Activated T-cell treated with anti-CD3 and anti-CD28 coated beads, Interleukin-2, amount 50 U/mL, for 72 hours (primary cell): ENCODE measurements around the gene SEC14L1. TPM values are rescaled to one million over a fixed set of nuclear protein-coding genes. Genes with fewer than 3 reads are reported as not detected.
A peak's percentile ranks its signal among the peaks of the same experiment; 100 is the strongest.

Experiments
- ATAC-seq, 2 donors: fragments of 150-1000 bp; cut with Tn5 transposase; replicated peaks in 1 of 2; 2 replicates each; pipeline ENCODE4 v1.10.0; 2021; ENCODE audit warnings: moderate library complexity in 2 of 2, mild to moderate bottlenecking in 1 of 2
- DNase-seq, 2 donors: peaks; one replicate each; pipeline ENCODE4 v3.0.0; 2021 to 2022; ENCODE audit warnings: mixed read lengths in 1 of 2
- H3K27ac Mint-ChIP-seq: one replicate; pipeline ENCODE4 v1.8.0; 2022; ENCODE audit warnings: mild to moderate bottlenecking, moderate library complexity, mixed read lengths
- H3K27me3 Mint-ChIP-seq: one replicate; pipeline ENCODE4 v1.8.0; 2022; ENCODE audit warnings: low read depth, mixed read lengths
- H3K36me3 Mint-ChIP-seq, 2 donors: one replicate each; pipeline ENCODE4 v1.8.0; 2022; ENCODE audit warnings: mixed read lengths in 2 of 2, mild to moderate bottlenecking in 1 of 2; ENCODE audit not compliant: insufficient read depth in 2 of 2
- H3K4me1 Mint-ChIP-seq: one replicate; pipeline ENCODE4 v1.8.0; 2022; ENCODE audit warnings: low read depth, mixed read lengths
- H3K4me3 Mint-ChIP-seq, 2 donors: one replicate each; pipeline ENCODE4 v1.8.0; 2022; ENCODE audit warnings: mild to moderate bottlenecking in 2 of 2, mixed read lengths in 2 of 2, moderate library complexity in 2 of 2
- H3K9me3 Mint-ChIP-seq, 2 donors: one replicate each; pipeline ENCODE4 v1.8.0; 2022; ENCODE audit warnings: mixed read lengths in 2 of 2
- total RNA-seq, 2 donors: library from RNA; stranded (reverse); gene quantifications; one replicate each; pipeline ENCODE4 v1.2.3, GENCODE V29; 2022

The SEC14L1 gene
- total RNA-seq, 2 donors from 2014 or later = 175 to 204 TPM

DNA sequence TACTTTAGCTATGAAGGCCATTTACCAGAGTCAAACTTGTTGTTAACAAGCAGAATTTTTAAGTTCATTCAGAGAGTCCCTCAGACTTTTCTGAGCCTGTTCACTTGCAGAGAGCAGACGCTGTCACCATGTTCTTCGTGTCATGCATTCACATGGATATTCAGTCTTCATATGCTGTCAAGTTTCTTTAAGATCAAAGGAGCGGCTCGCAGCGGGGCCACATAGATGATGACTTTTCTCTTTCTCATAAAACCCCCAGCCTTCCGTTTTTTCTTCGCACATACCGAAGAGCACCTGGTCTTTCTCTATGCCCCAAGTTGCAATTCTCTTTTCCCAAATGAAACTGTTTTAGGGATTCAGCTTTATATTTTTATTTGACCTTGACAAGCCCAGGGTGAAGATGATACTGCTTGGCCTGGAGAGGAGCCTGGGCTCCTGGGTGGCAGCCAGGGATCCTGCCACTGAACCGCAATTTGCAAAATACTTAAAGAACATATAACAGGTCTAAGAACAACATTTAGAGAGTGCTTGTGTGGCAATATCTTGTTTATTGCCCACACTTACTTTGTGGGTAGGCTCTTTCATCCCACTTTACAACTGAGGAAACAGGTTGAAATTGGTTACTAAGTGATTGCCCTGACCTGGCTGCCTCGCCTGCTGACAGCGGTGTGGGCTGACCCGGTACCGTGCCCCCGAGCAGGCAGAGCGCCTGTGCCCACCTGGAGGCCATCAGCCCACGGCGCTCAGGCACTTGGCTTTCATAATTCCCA is 22.9 kb downstream of the SEC14L1 start:
- peaks cover 20 to 46% of the 10 kb centered on the region in 2 donors for H3K36me3 Mint-ChIP-seq
- peaks cover 9% of the 10 kb centered on the region in 2 donors for H3K9me3 Mint-ChIP-seq
- H3K4me1 Mint-ChIP-seq = peaks cover 46% of the 10 kb centered on the region
- no peaks in the 10 kb centered on the region for H3K27me3 Mint-ChIP-seq
- ATAC-seq (no peak), DNase-seq (no peak)
- no peak overlapping the region for H3K4me3 Mint-ChIP-seq
- no peak overlapping the region for H3K27ac Mint-ChIP-seq

DNA sequence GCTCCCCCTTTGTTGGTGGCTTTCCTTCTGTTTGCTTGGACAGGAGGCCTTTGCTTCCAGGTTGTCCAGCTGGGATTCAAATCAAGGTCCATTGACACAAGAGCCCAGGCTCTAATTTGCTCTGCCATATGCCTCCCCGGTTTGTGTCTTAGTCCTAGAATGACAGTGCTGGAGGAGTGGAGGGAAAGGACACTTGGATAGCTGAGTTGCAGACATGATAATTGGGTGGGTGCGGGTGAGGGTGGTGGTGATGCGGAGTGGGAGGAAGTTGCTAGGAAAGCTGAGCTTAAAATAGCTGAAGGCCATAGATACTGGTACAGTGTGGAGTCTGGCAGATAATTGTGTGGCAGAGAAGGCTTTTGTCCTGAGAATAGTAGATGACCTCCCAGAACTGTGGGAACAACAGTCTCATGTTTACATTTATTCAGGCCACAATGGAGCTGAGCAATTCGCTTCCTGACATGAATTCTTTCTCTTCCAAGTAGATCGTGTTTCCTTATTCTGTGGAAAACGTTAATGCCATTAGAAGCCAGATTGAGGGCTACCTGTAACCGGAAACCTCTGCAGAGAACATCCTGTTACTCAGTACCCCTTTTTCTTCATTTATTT is 23.8 kb downstream of the SEC14L1 start:
- ATAC-seq = no peak
- Mint-ChIP-seq H3K36me3 (peaks cover 24 to 51% of the 10 kb centered on the region in 2 donors), H3K9me3 (peaks cover 12 to 14% of the 10 kb centered on the region in 2 donors), H3K27ac (peak overlapping the region; percentile 68), H3K4me3 (no peak overlapping the region), H3K27me3 (no peaks in the 10 kb centered on the region), H3K4me1 (peaks cover 43% of the 10 kb centered on the region)
- no peak for DNase-seq

DNA sequence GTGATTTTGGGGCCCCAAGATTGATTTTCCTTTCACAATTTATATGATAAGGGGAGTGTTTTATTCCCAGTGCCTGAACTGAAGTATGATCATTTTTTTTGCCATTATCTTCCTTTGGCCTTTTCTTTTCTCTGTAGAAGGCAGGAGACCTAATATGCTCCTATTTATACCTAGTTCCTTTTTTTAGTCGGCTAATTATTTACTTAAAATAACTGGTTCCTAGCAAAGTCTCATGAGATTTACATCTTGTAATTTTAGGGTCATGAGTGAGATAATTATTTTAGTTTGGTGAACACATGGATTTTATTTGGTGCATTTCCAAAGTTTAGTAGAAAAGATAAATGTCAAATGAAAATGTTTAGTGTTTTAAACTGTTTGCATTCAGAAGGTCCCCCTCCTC is 24.8 kb downstream of the SEC14L1 start:
- Mint-ChIP-seq H3K27ac (no peak overlapping the region), H3K36me3 (peaks cover 26 to 61% of the 10 kb centered on the region in 2 donors), H3K27me3 (no peaks in the 10 kb centered on the region)

DNA sequence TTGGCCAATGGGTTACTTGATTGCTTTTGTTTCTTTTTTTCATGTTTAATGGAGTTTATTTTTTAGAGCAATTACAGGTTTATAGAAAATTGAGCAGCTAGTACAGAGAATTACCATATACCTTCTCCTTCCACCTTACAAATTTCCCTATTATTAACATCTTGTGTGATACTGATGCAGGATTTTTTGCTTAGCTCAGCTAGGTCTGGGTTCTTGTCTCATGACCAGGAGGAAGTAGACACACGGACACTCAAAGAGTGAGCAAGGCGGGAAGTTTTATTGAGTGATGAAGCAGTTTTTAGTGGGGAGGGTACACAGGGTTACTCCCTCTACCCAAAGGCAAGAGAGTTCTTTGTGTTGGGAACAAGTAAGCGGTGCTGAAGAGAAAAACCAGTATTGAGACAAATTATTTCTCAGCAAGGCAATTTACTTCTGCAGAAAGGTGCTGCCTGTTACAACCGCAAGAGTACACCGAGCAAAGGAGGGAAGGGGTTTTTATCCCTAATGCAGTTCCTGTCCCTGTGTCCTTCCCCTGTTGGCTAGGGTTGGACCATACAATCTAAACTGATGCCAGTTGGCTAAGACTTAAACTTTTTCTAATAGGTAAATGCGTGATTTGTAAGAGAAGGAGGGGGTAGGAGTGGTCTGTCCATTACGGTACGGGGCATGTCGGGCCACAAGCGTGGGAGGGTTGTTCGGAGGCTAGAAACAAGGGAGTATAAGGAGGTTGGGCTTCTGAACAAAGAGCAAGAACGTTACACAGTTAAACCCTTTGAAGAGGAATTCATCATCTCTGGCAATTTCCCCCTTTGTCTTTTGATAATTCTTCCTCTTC is 26.9 kb downstream of the SEC14L1 start:
- Mint-ChIP-seq H3K36me3 (peaks cover 25 to 63% of the 10 kb centered on the region in 2 donors), H3K27me3 (no peaks in the 10 kb centered on the region), H3K4me1 (peaks cover 25% of the 10 kb centered on the region), H3K9me3 (peaks cover 14 to 18% of the 10 kb centered on the region in 2 donors), H3K27ac (no peak overlapping the region), H3K4me3 (no peak overlapping the region)
- no peak for ATAC-seq
- no peak for DNase-seq

More for the DNA sequence above, 24.8 kb downstream of the SEC14L1 start:
- peaks cover 35% of the 10 kb centered on the region for H3K4me1 Mint-ChIP-seq
- no peak for ATAC-seq
- H3K9me3 Mint-ChIP-seq = peaks cover 14 to 15% of the 10 kb centered on the region in 2 donors
- no peak for DNase-seq
- no peak overlapping the region for H3K4me3 Mint-ChIP-seq

DNA sequence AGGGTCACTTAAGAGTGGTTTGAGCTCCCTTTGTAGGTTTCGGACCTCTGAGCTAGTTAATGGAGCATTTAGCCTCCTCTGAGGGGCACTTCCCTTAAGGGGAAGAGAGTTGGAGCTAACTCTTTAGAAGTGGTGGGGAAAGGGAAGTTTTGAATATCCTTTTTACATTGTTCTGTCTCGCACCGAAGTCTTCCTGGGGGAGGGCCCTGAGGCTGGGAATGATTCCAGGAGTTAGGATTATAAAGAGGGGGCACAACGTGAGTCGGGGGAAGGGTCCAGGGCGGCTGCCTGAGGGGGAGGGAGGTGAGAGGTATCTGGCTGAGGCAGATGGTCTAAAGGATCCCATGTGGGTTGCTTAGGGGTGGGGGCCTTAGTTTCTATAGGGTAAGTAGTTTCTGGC is 32.3 kb downstream of the SEC14L1 start:
- DNase-seq = no peak
- H3K4me3 Mint-ChIP-seq = no peak overlapping the region
- no peak for ATAC-seq
- H3K4me1 Mint-ChIP-seq = peaks cover 11% of the 10 kb centered on the region
- peaks cover 17 to 23% of the 10 kb centered on the region in 2 donors for H3K9me3 Mint-ChIP-seq
- H3K27me3 Mint-ChIP-seq = no peaks in the 10 kb centered on the region
- H3K27ac Mint-ChIP-seq = no peak overlapping the region
- peaks cover 26 to 56% of the 10 kb centered on the region in 2 donors for H3K36me3 Mint-ChIP-seq

DNA sequence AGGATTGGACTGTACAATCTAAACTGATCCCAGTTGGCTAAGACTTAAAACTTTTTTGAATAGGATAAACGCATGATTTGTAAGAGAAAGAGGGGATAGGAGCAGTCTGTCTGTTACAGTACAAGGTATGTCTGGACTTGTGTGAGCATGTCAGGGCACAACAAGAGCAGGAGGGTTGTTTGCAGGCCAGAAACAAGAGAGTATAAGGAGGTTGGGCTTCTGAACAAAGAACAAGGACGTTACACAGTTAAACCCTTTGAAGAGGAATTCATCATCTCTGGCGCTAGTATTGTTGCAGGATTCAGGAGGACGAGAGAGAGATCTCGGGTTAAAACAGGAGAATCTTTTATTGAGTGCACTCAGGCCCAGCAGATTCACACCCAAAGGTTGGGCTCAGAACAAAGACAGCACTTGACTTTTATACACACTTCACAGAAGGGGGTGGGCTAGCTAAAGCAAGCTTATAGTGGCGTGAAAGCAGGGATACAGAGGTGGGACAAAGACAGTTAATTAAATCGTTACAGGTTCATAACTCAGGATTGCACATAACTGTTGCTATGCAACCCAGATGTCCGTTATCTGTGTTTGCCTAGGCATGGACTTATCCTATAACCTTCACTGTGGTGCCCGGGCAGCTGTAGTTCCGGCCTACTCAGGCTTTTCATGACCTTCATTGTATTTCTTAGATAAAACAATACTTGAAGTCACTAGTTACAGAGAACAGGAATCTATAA is 34.3 kb downstream of the SEC14L1 start:
- H3K27ac Mint-ChIP-seq = no peak overlapping the region
- DNase-seq (no peak), ATAC-seq (no peak)
- peaks cover 18 to 37% of the 10 kb centered on the region in 2 donors for H3K36me3 Mint-ChIP-seq
- no peaks in the 10 kb centered on the region for H3K27me3 Mint-ChIP-seq
- no peak overlapping the region for H3K4me3 Mint-ChIP-seq
- H3K4me1 Mint-ChIP-seq = peaks cover 11% of the 10 kb centered on the region
- peaks cover 15 to 16% of the 10 kb centered on the region in 2 donors for H3K9me3 Mint-ChIP-seq

DNA sequence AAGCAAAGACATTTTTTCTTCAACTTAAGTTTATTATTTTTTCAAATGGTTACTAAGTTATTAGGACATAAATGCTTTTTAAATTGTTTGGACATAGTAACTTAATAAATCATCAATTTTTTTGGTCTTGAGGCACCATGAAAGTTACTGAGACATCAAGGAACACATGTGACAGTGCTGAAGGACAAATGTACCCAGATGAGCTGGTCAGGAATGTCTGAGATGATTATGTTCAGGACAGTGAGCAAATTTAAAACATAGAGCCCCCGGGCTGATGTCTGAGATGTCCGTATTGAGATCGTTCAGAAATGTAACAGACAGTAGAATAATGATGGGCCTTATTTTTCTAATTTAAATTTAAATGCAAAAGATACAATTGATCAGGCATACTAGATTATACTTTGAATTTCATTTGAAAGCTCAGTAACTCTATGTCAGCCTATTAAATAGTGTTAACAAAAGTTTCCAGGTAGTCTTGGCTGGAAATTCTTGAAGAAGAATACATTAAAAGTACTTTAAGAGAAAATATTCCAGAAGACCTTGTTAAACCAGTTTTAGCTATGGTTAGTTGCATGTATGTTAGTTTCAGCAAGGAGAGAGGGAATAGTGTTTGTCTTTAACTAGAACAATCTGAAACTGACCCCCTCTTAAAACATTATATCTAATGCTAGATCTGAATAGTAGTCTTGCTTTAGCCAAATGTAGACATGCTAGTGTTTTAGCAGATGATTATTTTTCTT is 36.4 kb downstream of the SEC14L1 start:
- H3K27me3 Mint-ChIP-seq = no peaks in the 10 kb centered on the region
- no peak for DNase-seq
- H3K4me3 Mint-ChIP-seq = no peak overlapping the region
- no peak for ATAC-seq
- peaks cover 16 to 37% of the 10 kb centered on the region in 2 donors for H3K36me3 Mint-ChIP-seq
- no peak overlapping the region for H3K27ac Mint-ChIP-seq
- H3K4me1 Mint-ChIP-seq = peaks cover 11% of the 10 kb centered on the region
- peaks cover 11 to 16% of the 10 kb centered on the region in 2 donors for H3K9me3 Mint-ChIP-seq

DNA sequence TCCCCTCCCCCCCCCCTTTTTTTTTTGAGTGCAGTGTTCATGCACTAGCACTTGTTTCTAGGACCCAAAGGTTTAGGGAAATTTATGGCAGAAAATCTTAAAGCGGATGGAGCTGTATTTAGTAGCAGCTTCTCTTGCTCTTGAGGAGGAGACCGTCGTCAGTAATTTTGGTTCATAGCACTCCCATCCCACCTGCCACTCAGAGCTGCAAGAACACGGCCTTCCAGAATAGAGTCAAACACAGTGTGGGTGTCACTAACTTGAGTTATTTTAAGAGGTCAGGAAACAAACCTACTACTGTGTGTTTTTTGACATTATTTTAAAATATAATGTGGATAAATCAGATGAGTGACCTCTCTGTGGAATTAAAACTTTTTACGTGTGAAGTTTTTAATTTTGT is 37.3 kb downstream of the SEC14L1 start:
- H3K27me3 Mint-ChIP-seq = no peaks in the 10 kb centered on the region
- H3K4me3 Mint-ChIP-seq = no peak overlapping the region
- peaks cover 7 to 16% of the 10 kb centered on the region in 2 donors for H3K9me3 Mint-ChIP-seq
- H3K4me1 Mint-ChIP-seq = peaks cover 11% of the 10 kb centered on the region
- DNase-seq (no peak), ATAC-seq (no peak)
- no peak overlapping the region for H3K27ac Mint-ChIP-seq
- H3K36me3 Mint-ChIP-seq = peaks cover 16 to 30% of the 10 kb centered on the region in 2 donors

DNA sequence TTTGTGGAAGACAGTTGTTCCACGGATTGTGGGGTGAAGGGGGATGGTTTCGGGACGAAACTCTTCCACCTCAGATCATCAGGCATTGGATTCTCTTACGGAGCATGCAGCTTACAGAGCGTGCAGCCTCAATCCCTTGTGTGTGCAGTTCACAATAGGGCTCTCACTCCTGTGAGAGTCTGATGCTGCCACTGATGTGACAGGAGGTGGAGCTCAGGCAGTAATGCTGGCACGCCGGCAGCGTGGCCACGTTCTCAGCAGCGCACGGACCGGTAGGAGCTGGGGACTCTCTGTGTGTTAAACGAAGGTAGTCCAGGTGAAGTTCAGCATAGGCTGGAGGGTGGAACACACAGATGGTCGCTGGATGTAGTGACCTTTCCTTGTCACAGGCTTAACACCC is 37.8 kb downstream of the SEC14L1 start:
- DNase-seq = no peak
- Mint-ChIP-seq H3K4me3 (no peak overlapping the region), H3K27me3 (no peaks in the 10 kb centered on the region), H3K4me1 (peaks cover 11% of the 10 kb centered on the region), H3K9me3 (peaks cover 7 to 13% of the 10 kb centered on the region in 2 donors), H3K36me3 (peaks cover 13 to 25% of the 10 kb centered on the region in 2 donors), H3K27ac (no peak overlapping the region)
- no peak for ATAC-seq

DNA sequence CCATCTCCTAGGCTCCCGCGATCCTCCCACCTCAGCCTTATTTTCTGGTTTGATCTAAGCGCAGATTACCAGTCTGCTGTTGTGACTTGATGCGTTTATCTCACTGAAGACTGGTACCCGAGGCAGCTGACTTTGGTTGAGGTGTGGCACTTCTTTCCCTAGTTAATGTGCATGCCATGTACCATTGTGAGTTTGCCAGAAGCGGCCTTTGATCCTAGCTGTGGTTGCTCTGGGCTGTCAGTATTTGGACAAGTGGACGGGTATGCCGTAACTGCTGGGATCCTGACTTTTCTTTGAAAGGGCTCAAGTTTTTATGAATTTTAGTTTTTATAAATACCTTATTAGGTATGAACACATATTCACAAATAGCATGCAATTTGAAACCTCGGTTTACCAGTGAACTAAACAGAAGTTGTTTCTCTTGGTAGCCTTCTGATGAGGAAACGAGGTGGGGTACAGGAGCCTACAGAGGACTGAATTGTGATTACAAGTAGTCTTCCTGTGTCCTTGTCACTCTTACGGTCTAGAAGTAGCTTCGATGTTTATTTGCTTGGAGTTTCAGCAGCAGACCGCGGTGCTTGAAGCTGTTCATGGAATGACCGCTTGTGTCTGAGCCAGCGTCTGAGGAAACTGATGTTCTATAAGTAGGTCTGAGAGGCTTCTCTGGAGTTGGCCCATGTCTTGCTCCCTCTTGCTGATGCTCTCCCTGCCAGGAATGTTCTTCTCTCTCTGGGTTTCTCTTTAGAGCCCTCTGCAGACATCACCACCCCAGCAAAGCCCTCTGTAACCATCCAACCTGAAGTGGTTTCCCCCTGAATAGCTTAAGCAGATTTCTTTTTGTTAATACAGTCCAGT is 40.0 kb downstream of the SEC14L1 start:
- Mint-ChIP-seq H3K4me1 (peaks cover 11% of the 10 kb centered on the region), H3K9me3 (no peaks in the 10 kb centered on the region), H3K36me3 (peaks cover 0 to 11% of the 10 kb centered on the region in 2 donors), H3K27ac (peak overlapping the region; percentile 86), H3K4me3 (no peak overlapping the region), H3K27me3 (no peaks in the 10 kb centered on the region)
- no peak for ATAC-seq
- DNase-seq = no peak
